HCT116 (cell line): ENCODE data around the gene CCR6. TPM values are rescaled to one million over a fixed set of nuclear protein-coding genes. Genes with fewer than 3 reads are reported as not detected.

Source experiments
- ATAC-seq: fragments of 200-7000 bp; cut with Tn5 transposase; 2 replicates; pipeline ENCODE4 v1.9.1; 2020; ENCODE audit warnings: mild to moderate bottlenecking, moderate library complexity
- BruUV-seq: library from RNA; stranded (reverse); fragments of 400-500 nt; replicated peaks from 2 replicates; lab custom pipeline; 2021; lab: Mats Ljungman, UMichigan
- CTCF ChIA-PET: fragments of 300-600 bp; sonication (Branson Sonifier 250); formaldehyde crosslinking; loops from one replicate; lab custom pipeline; 2021; ENCODE audit warnings: antibody characterized with exemption; lab: Charles Lee
- POLR2A ChIA-PET: fragments of 300-600, 350-600 bp; sonication (Branson Sonifier 250); formaldehyde crosslinking; loops from one replicate; lab custom pipeline; 2021; ENCODE audit warnings: antibody characterized with exemption; lab: Charles Lee
- RAD21 ChIA-PET, 2 experiments: fragments of 300-600 bp; sonication (Branson Sonifier 250); formaldehyde crosslinking; loops; one replicate each; lab custom pipeline; 2023; ENCODE audit warnings: low total read pairs in 2 of 2; ENCODE audit not compliant: uncharacterized antibody in 2 of 2, unreplicated experiment in 2 of 2, low non-redundant PET in 1 of 2; lab: Charles Lee
- DNase-seq: peaks from one replicate; pipeline ENCODE4 v3.0.0-alpha.2; 2010; ENCODE audit warnings: low read depth, low spot score
- H2AFZ ChIP-seq: fragments of 200-600 bp; shearing (Covaris generic), sonication (generic); 2 replicates; pipeline ENCODE4 v1.6.1; 2017; ENCODE audit warnings: low read depth, mixed run types, mixed read lengths, antibody characterized with exemption, low read length; ENCODE audit not compliant: poor library complexity, severe bottlenecking
- H3K27ac ChIP-seq: 2 replicates; pipeline ENCODE4 v1.5.1; 2012; ENCODE audit warnings: low read depth, low read length
- H3K27me3 ChIP-seq: fragments of 200-600 bp; sonication (generic); 2 replicates; pipeline ENCODE4 v1.6.1; 2016; ENCODE audit warnings: mixed run types, low read length, mixed read lengths; ENCODE audit not compliant: insufficient read depth
- H3K36me3 ChIP-seq, 2 experiments: fragments of 200-500 bp in 1 of 2; fragments of 200-600 bp in 1 of 2; sonication (Bioruptor generic) in 1 of 2; sonication (generic) in 1 of 2; 2 replicates each; pipeline versions ENCODE4 v1.5.1 to v1.6.1; 2014 to 2016; ENCODE audit warnings: low read length in 2 of 2, inconsistent platforms in 1 of 2, mixed read lengths in 1 of 2, mixed run types in 1 of 2; ENCODE audit not compliant: insufficient read depth in 2 of 2, control insufficient read depth in 1 of 2
- H3K4me1 ChIP-seq, 2 experiments: fragments of 200-600 bp in 1 of 2; sonication (generic) in 1 of 2; 2 replicates each; pipeline versions ENCODE4 v1.5.1 to v1.6.1; 2012 to 2017; ENCODE audit warnings: low read length in 2 of 2, inconsistent platforms in 1 of 2, mild to moderate bottlenecking in 1 of 2, mixed read lengths in 1 of 2, mixed run types in 1 of 2, moderate library complexity in 1 of 2; ENCODE audit not compliant: insufficient read depth in 2 of 2, control insufficient read depth in 1 of 2
- H3K4me2 ChIP-seq: fragments of 200-600 bp; sonication (generic); 2 replicates; pipeline ENCODE4 v1.6.1; 2017; ENCODE audit warnings: mixed run types, low read length, mixed read lengths
- H3K4me3 ChIP-seq, 2 experiments: fragments of 200-600 bp in 1 of 2; sonication (generic) in 1 of 2; replicated peaks in 1 of 2; 2 replicates each; pipeline ENCODE4 v1.5.1; 2011 to 2016; ENCODE audit warnings: low read length in 2 of 2, control low read depth in 1 of 2, low read depth in 1 of 2, mild to moderate bottlenecking in 1 of 2, mixed read lengths in 1 of 2, mixed run types in 1 of 2
- H3K79me2 ChIP-seq: fragments of 200-600 bp; sonication (generic); 2 replicates; pipeline ENCODE4 v1.6.1; 2017; ENCODE audit warnings: mild to moderate bottlenecking, mixed run types, low read length, moderate library complexity, mixed read lengths; ENCODE audit not compliant: insufficient read depth
- H3K9ac ChIP-seq: fragments of 200-600 bp; sonication (generic); 2 replicates; pipeline ENCODE4 v1.6.1; 2016; ENCODE audit warnings: low read length, mixed read lengths
- H3K9me2 ChIP-seq: fragments of 200-600 bp; sonication (generic), shearing (Covaris generic); 2 replicates; pipeline ENCODE4 v1.6.1; 2017; ENCODE audit warnings: mixed run types, mild to moderate bottlenecking, moderate library complexity; ENCODE audit not compliant: insufficient read depth
- H3K9me3 ChIP-seq, 2 experiments: fragments of 200-500 bp in 1 of 2; fragments of 200-600 bp in 1 of 2; sonication (Bioruptor generic) in 1 of 2; sonication (generic) in 1 of 2; 2 replicates each; pipeline ENCODE4 v1.6.1; 2014 to 2017; ENCODE audit warnings: low read length in 2 of 2, mixed read lengths in 2 of 2, inconsistent platforms in 1 of 2, low read depth in 1 of 2, mild to moderate bottlenecking in 1 of 2, mixed run types in 1 of 2, moderate library complexity in 1 of 2; ENCODE audit not compliant: control insufficient read depth in 1 of 2, insufficient read depth in 1 of 2
- H4K20me1 ChIP-seq: fragments of 200-600 bp; sonication (generic), shearing (Covaris generic); 2 replicates; pipeline ENCODE4 v1.6.1; 2017; ENCODE audit warnings: mixed run types, mild to moderate bottlenecking, moderate library complexity; ENCODE audit not compliant: insufficient read depth
- CEBPB ChIP-seq: IDR thresholded peaks from 2 replicates; pipeline ENCODE4 v1.6.1; 2012; ENCODE audit warnings: low read depth
- EGR1 ChIP-seq: IDR thresholded peaks from 2 replicates; pipeline ENCODE4 v1.6.1; 2012; ENCODE audit warnings: low read depth
- EZH2phosphoT487 ChIP-seq: fragments of 200-600 bp; IDR thresholded peaks from 2 replicates; pipeline ENCODE4 v1.6.1; 2018; ENCODE audit warnings: antibody characterized with exemption, borderline replicate concordance
- JUND ChIP-seq: IDR thresholded peaks from 2 replicates; pipeline ENCODE4 v1.6.1; 2012
- POLR2A ChIP-seq: IDR thresholded peaks from 2 replicates; pipeline ENCODE4 v1.7.0; 2011; ENCODE audit warnings: borderline replicate concordance; ENCODE audit not compliant: insufficient read depth, insufficient read length; ENCODE audit errors: extremely low read depth
- POLR2AphosphoS5 ChIP-seq: IDR thresholded peaks from 2 replicates; pipeline ENCODE4 v1.6.1; 2011; ENCODE audit warnings: mild to moderate bottlenecking, low read depth, low read length, moderate library complexity
- SIN3A ChIP-seq: IDR thresholded peaks from 2 replicates; pipeline ENCODE4 v1.6.1; 2012; ENCODE audit warnings: low read depth
- SP1 ChIP-seq: IDR thresholded peaks from 2 replicates; pipeline ENCODE4 v1.6.1; 2012; ENCODE audit warnings: low read depth
- SRF ChIP-seq: IDR thresholded peaks from 2 replicates; pipeline ENCODE4 v1.6.1; 2012; ENCODE audit warnings: low read depth
- YY1 ChIP-seq: IDR thresholded peaks from 2 replicates; pipeline ENCODE4 v1.6.1; 2011; ENCODE audit warnings: low read length, low read depth, moderate library complexity, mild to moderate bottlenecking; ENCODE audit not compliant: insufficient replicate concordance; ENCODE audit errors: extremely low read depth
- ZFX ChIP-seq: fragments of 450-650 bp; IDR thresholded peaks from 2 replicates; pipeline ENCODE4 v1.6.1; 2017
- intact Hi-C: fragments of 100-400 bp; cut with micrococcal nuclease; formaldehyde crosslinking; loops from 2 replicates; pipeline ENCODE4 v1.10.0; 2022
- total RNA-seq: library from RNA; stranded (reverse); gene quantifications from one replicate; pipeline ENCODE4 v1.2.1, GENCODE V29; 2021; ENCODE audit not compliant: unreplicated experiment
- TF ChIP-seq, protein P1 (sequence below): IDR thresholded peaks from 2 replicates; pipeline ENCODE4 v1.6.1; 2012

CCR6 gene
- total RNA-seq, 1 experiment from 2014 or later = not detected

DNA sequence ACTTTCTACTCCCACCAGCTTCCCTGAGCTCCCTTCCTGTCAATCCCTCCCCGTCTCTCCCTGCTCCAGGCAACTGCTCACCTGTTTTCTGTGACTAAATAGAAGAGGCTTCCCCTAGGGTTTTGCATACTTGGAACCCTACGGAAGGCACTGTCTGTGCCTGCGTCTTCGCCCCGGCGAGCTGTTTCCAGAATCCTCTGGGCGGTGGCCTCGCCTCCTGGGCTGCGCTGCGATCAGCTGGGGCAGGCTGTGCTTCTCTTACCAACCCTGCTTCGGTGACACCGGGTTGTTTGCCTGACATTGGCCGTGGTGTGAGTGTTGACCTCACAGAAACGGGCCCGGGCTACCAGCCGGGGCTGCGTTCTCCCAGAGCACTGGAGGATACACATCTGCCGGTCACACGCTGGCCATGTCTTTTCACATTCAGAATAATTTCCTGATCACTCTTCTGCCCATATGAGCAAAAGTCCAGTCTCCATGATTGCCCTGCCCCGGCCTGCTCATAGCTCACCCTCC lies 29.4 kb upstream of the CCR6 start:
- Histone ChIP-seq H3K36me3 (no peaks in the 10 kb centered on the region), H3K9ac (no peak overlapping the region), H2AFZ (no peak overlapping the region), H3K27ac (no peak overlapping the region), H3K4me3 (no peak overlapping the region), H3K9me2 (no peaks in the 10 kb centered on the region), H4K20me1 (no peaks in the 10 kb centered on the region), H3K4me1 (no peaks in the 10 kb centered on the region), H3K27me3 (no peaks in the 10 kb centered on the region), H3K4me2 (no peak overlapping the region), H3K9me3 (no peaks in the 10 kb centered on the region), H3K79me2 (no peaks in the 10 kb centered on the region)
- no peak for DNase-seq
- ChIA-PET POLR2A (no interaction called here), RAD21 (no interaction called here), CTCF (no interaction called here)
- BruUV-seq = no TSS peak
- TF ChIP-seq EZH2phosphoT487 (no peak), SP1 (no peak), SRF (no peak), YY1 (no peak), ZFX (no peak), SIN3A (no peak)
- ATAC-seq = no peak
- intact Hi-C loops = no loop called here

DNA sequence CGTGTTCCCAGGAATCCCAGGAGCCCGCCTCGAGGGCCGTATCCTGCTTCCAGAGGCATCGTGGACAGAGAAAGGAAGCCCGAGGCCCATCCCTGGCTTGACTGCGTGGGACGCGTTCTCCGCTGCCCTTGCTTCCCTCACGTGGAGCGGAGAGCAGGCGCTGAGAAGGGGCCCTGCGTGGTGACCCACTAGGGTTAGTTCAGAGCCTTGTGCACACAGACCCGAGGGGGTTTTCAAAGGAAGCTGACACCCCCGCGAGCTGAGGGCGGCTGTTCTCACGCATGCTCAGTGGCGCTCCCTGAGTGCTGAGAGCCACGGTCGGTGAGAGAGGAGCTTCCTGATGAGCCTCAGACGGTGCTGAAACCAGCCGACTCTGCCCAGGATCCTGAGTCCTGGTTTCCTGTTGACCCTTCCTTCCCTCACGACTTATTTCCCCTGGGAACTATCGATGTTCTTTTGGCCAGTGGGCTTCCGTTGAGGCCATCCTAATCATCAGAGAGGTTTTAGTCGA lies 28.9 kb upstream of the CCR6 start:
- no peaks in the 10 kb centered on the region for H3K27me3 ChIP-seq
- H4K20me1 ChIP-seq = no peaks in the 10 kb centered on the region
- ChIA-PET RAD21 (no interaction called here), POLR2A (no interaction called here), CTCF (no interaction called here)
- H3K27ac ChIP-seq = no peak overlapping the region
- no peaks in the 10 kb centered on the region for H3K79me2 ChIP-seq
- H3K4me2 ChIP-seq = no peak overlapping the region
- no peak overlapping the region for H3K9ac ChIP-seq
- H3K4me1 ChIP-seq = no peaks in the 10 kb centered on the region
- TF ChIP-seq, protein P1, sequence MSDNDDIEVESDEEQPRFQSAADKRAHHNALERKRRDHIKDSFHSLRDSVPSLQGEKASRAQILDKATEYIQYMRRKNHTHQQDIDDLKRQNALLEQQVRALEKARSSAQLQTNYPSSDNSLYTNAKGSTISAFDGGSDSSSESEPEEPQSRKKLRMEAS = no peak
- no peak for TF ChIP-seq SRF
- TF ChIP-seq JUND = no peak
- TF ChIP-seq CEBPB = no peak
- no peak for TF ChIP-seq POLR2A
- no peak for TF ChIP-seq EZH2phosphoT487
- TF ChIP-seq EGR1 = no peak
- TF ChIP-seq POLR2AphosphoS5 = no peak
- intact Hi-C loops = no loop called here
- no peaks in the 10 kb centered on the region for H3K36me3 ChIP-seq
- BruUV-seq = no TSS peak
- no peak for ATAC-seq
- no peak overlapping the region for H2AFZ ChIP-seq
- no peak for DNase-seq
- no peaks in the 10 kb centered on the region for H3K9me2 ChIP-seq
- no peak overlapping the region for H3K4me3 ChIP-seq
- H3K9me3 ChIP-seq = no peaks in the 10 kb centered on the region
